Transverse colon (tissue), 4 donors: ENCODE results near the gene CNPY4. TPM values are rescaled to one million over a fixed set of nuclear protein-coding genes. Genes with fewer than 3 reads are reported as not detected.

ENCODE experiments used
- DNase-seq: peaks from one replicate; pipeline ENCODE4 v3.0.0-alpha.2; 2019
- H3K27ac ChIP-seq, 4 donors: fragments of 200-600 bp; sonication (generic); 2 replicates each; pipeline ENCODE4 v1.5.1; 2016 to 2018; ENCODE audit warnings: inconsistent platforms in 4 of 4
- H3K27me3 ChIP-seq: fragments of 200-600 bp; sonication (generic); 2 replicates; pipeline ENCODE4 v1.5.1; 2017; ENCODE audit warnings: inconsistent platforms
- H3K36me3 ChIP-seq, 4 donors: fragments of 200-600 bp; sonication (generic); 2 replicates each; pipeline ENCODE4 v1.5.1; 2017 to 2019; ENCODE audit warnings: inconsistent platforms in 4 of 4
- H3K4me1 ChIP-seq, 4 donors: fragments of 200-600 bp; sonication (generic); 2 replicates each; pipeline ENCODE4 v1.5.1; 2017 to 2020; ENCODE audit warnings: inconsistent platforms in 4 of 4
- H3K4me3 ChIP-seq, 4 donors: fragments of 200-600 bp; sonication (generic); 1 replicate in 1 of 4; 2 replicates in 3 of 4; pipeline versions ENCODE4 v1.5.1 to v1.6.1; 2017 to 2019; ENCODE audit warnings: inconsistent platforms in 4 of 4
- H3K9me3 ChIP-seq, 2 donors: fragments of 200-600 bp; sonication (generic); 2 replicates each; pipeline ENCODE4 v1.5.1; 2017 to 2019; ENCODE audit warnings: inconsistent platforms in 2 of 2
- EP300 ChIP-seq: sonication (generic); formaldehyde crosslinking; IDR thresholded peaks from one replicate; pipeline ENCODE4 v1.6.1; 2017; ENCODE audit warnings: antibody characterized with exemption, low read depth
- POLR2A ChIP-seq: fragments of 450-650 bp; IDR thresholded peaks from one replicate; pipeline ENCODE4 v1.6.1; 2016; ENCODE audit warnings: antibody characterized with exemption, mild to moderate bottlenecking, moderate library complexity
- POLR2AphosphoS5 ChIP-seq, 3 donors: sonication (generic); formaldehyde crosslinking; IDR thresholded peaks; one replicate each; pipeline ENCODE4 v1.6.1; 2016; ENCODE audit warnings: antibody characterized with exemption in 3 of 3
- WGBS, 2 donors: methylation state at CpG; one replicate each; pipeline ENCODE4 v1.1.5; 2018; ENCODE audit warnings: low coverage in 1 of 2; 5-methylcytosine and 5-hydroxymethylcytosine counted together
- in situ Hi-C, 4 donors: fragments of 200-750 bp; cut with MboI; loops; one replicate each; pipeline versions ENCODE4 v1.15.0 to v1.15.1; 2017; ENCODE audit warnings: low sequenced_read_pairs in 3 of 4, low pct_ligation_motif_present in 1 of 4, low pct_unique_long_range_greater_than_20kb in 1 of 4
- intact Hi-C: fragments of 100-400 bp; cut with DNase I; formaldehyde crosslinking; loops from one replicate; pipeline ENCODE4 v1.15.1; 2023; ENCODE audit warnings: low total_unique reads
- total RNA-seq, 4 donors: library from RNA; depleted of rRNA; stranded (reverse); fragments of >200 nt; gene quantifications; one replicate each; pipeline ENCODE4 v1.1.0, GENCODE V29; 2016
- TF ChIP-seq, protein P1 (sequence below), 5 experiments: fragments of 200-600 bp in 3 of 5; fragments of 450-650 bp in 2 of 5; sonication (generic) in 3 of 5; IDR thresholded peaks; 1 replicate in 2 of 5; 2 replicates in 3 of 5; pipeline ENCODE4 v1.5.1; 2016 to 2017; ENCODE audit warnings: antibody characterized with exemption in 5 of 5, inconsistent platforms in 3 of 5, mild to moderate bottlenecking in 2 of 5, moderate library complexity in 1 of 5

CNPY4 gene
- total RNA-seq, 4 donors from 2014 or later, result 4.9 to 9.4 (median 7.0) TPM

DNA sequence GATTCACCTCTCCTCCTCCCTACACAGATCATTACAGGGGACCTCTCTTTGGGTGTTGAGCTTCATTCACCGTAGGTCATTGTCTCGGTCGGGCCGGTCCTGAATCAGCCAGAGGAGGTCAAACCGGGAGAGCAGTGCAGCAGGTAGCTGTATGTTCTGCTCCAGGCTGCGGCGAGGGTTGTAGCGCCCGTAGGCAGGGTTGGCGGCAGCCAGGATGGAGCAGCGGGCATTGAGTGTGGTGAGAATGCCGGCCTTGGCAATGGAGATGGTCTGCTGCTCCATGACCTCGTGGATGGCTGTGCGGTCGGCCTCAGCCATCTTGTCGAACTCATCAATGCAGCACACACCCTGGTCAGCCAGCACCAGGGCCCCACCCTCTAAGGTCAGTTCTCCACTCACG, 23.7 kb upstream of the CNPY4 start:
- Histone ChIP-seq H3K9me3 (no peaks in the 10 kb centered on the region), H3K36me3 (peaks cover 0 to 64% (median 26%) of the 10 kb centered on the region in 4 donors), H3K4me1 (peaks cover 5 to 18% (median 9%) of the 10 kb centered on the region in 4 donors), H3K27me3 (no peaks in the 10 kb centered on the region), H3K4me3 (no peak overlapping the region), H3K27ac (no peak overlapping the region)
- intact Hi-C loops (no loop called here), in situ Hi-C loops (no loop called here)
- WGBS, 2 donors, result 92% methylated on average over 17 of the region's 17 CpGs; no CpG with 5 or more reads in 1 of the 2 donors
- no peak for DNase-seq
- TF ChIP-seq POLR2A (no peak), POLR2AphosphoS5 (IDR thresholded peaks at IDR 0.05) (no peak), EP300 (no peak)
- TF ChIP-seq, protein P1, sequence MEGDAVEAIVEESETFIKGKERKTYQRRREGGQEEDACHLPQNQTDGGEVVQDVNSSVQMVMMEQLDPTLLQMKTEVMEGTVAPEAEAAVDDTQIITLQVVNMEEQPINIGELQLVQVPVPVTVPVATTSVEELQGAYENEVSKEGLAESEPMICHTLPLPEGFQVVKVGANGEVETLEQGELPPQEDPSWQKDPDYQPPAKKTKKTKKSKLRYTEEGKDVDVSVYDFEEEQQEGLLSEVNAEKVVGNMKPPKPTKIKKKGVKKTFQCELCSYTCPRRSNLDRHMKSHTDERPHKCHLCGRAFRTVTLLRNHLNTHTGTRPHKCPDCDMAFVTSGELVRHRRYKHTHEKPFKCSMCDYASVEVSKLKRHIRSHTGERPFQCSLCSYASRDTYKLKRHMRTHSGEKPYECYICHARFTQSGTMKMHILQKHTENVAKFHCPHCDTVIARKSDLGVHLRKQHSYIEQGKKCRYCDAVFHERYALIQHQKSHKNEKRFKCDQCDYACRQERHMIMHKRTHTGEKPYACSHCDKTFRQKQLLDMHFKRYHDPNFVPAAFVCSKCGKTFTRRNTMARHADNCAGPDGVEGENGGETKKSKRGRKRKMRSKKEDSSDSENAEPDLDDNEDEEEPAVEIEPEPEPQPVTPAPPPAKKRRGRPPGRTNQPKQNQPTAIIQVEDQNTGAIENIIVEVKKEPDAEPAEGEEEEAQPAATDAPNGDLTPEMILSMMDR (IDR thresholded peaks at IDR 0.05), result no peak

DNA sequence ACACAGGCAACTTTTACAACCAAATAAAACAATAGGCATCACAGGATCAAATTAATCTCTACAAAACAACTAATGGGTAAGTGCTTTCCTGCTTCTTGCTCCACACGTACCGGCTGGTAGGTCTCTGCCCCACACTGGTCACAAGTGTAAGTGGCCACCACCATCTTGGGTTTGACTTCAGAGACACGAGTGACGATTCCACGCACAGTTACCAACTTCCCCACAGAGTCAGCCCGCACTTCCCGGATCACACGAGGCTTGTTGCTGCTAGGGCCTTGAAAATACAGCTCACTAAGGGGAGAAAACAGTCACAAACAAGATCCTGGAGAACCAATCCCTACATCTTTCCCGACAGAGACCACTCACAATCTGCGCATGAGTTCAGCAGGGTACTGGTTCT, 20.5 kb upstream of the CNPY4 start:
- Histone ChIP-seq H3K27ac (peak overlapping the region in 1 of 4 donors; percentile 98), H3K27me3 (no peaks in the 10 kb centered on the region), H3K9me3 (no peaks in the 10 kb centered on the region), H3K4me3 (no peak overlapping the region), H3K4me1 (peaks cover 9 to 25% (median 17%) of the 10 kb centered on the region in 4 donors), H3K36me3 (peaks cover 0 to 55% (median 24%) of the 10 kb centered on the region in 4 donors)
- WGBS, 2 donors, result 80 to 86% methylated on average over 5 to 10 of the region's 10 CpGs
- TF ChIP-seq POLR2AphosphoS5 (IDR thresholded peaks at IDR 0.05) (no peak), EP300 (no peak), POLR2A (no peak)
- TF ChIP-seq, protein P1 (IDR thresholded peaks at IDR 0.05), result no peak
- no peak for DNase-seq
- intact Hi-C loops, result no loop called here
- in situ Hi-C loops, result no loop called here

DNA sequence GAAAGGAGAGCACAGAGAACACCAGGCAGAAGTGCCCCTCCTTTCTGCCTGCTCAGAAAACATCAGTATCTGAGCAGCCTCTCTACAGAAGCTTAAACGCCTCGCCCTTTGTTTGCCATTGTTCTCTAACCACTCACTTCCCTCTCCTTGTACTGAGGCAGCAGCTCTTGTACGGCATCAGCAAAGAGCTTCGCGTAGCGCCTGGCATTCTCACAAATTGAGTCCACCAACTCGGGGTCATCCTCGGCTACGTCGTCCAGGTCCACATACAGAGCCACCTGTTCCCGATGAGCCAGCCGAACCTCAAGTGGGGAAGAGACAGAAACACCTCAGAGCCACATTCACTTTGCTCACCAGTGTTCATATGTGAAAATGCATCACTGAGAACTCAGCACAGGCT, 20.0 kb upstream of the CNPY4 start:
- TF ChIP-seq EP300, result no peak
- TF ChIP-seq, protein P1 (IDR thresholded peaks at IDR 0.05), result no peak
- no peak for TF ChIP-seq POLR2A
- TF ChIP-seq POLR2AphosphoS5 (IDR thresholded peaks at IDR 0.05), result no peak
- WGBS, 2 donors, result 51 to 57% methylated on average over 7 to 12 of the region's 12 CpGs
- peak overlapping the region in 3 of 4 donors; percentile 72 to 91 (median 74) for H3K4me3 ChIP-seq
- no peaks in the 10 kb centered on the region for H3K27me3 ChIP-seq
- no peak for DNase-seq
- in situ Hi-C loops (no loop called here), intact Hi-C loops (no loop called here)
- no peaks in the 10 kb centered on the region for H3K9me3 ChIP-seq
- peak overlapping the region; percentile 92 to 100 (median 97) for H3K27ac ChIP-seq
- peaks cover 9 to 25% (median 17%) of the 10 kb centered on the region in 4 donors for H3K4me1 ChIP-seq
- peaks cover 0 to 53% (median 24%) of the 10 kb centered on the region in 4 donors for H3K36me3 ChIP-seq

DNA sequence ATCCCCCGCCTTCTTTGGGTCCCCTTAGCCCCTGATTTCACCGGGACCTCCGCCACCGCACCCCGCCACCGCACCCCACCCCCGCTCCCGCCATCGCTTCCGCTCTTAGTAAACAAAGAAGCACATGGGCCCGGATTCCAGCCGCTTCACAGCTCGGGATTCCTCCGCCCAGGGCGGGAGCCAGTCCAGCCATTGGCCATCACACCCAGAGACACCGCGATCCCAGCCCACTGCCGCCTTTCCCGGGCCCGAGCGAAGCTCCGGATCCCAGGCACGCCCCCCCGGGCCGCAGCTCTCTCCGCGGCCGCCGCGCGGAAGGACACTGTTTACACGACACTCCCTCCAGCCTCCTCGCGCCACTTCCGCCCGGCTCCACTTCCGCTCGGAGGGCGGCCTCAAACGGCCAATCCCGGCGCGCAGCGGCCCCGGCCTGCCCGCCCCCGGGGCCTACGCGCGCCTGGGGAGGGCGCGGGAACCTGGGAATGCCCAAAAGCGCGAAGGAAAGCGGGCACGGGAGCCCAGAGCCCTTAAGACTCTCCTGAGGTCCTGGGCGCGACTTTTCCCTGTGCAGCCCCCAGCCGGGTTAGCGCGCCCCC, 18.9 kb upstream of the CNPY4 start:
- H3K4me1 ChIP-seq, result peaks cover 9 to 25% (median 17%) of the 10 kb centered on the region in 4 donors
- TF ChIP-seq, protein P1 (IDR thresholded peaks at IDR 0.05), result no peak
- peak; percentile 45 for TF ChIP-seq EP300
- peak; percentile 66 to 90 (median 84) for TF ChIP-seq POLR2AphosphoS5 (IDR thresholded peaks at IDR 0.05)
- TF ChIP-seq POLR2A, result peak; percentile 53
- peak overlapping the region; percentile 72 to 91 (median 76) for H3K4me3 ChIP-seq
- intact Hi-C loops (no loop called here), in situ Hi-C loops (no loop called here)
- peaks cover 0 to 48% (median 23%) of the 10 kb centered on the region in 4 donors for H3K36me3 ChIP-seq
- H3K27me3 ChIP-seq, result no peaks in the 10 kb centered on the region
- 1% methylated on average over 40 of the region's 61 CpGs; no CpG with 5 or more reads in 1 of the 2 donors for WGBS, 2 donors
- DNase-seq, result peak; percentile 95
- H3K9me3 ChIP-seq, result no peaks in the 10 kb centered on the region
- H3K27ac ChIP-seq, result peak overlapping the region; percentile 92 to 100 (median 97)
